ENCODE data around the gene CCDC170.
"Not testable (repeated sequence)": the region's sequence is repeated elsewhere in the genome, so short reads cannot be mapped to it uniquely, and the experiment has no call there.

The CCDC170 gene

GRCh38 chr6:151493161-151493803 lies 535 bp upstream of the CCDC170 start:
- no peak for DNase-seq (ENCODE audit: low read depth)

- DNase-seq (ENCODE audit: low read depth) = no peak
Observed at GRCh38 chr6:151494235-151494935, 568 bp downstream of the CCDC170 start.

GRCh38 chr6:151494936-151495320 lies 1.1 kb downstream of the CCDC170 start:
- DNase-seq (ENCODE audit: low read depth) = no peak

GRCh38 chr6:151495380-151495779 lies 1.6 kb downstream of the CCDC170 start:
- DNase-seq (ENCODE audit: low read depth) = no peak

GRCh38 chr6:151497905-151498304 lies 4.1 kb downstream of the CCDC170 start:
- no peak for DNase-seq (ENCODE audit: low read depth)

GRCh38 chr6:151498327-151498726 lies 4.5 kb downstream of the CCDC170 start:
- DNase-seq (ENCODE audit: low read depth) = no peak

GRCh38 chr6:151499551-151499950 lies 5.7 kb downstream of the CCDC170 start:
- no peak for DNase-seq (ENCODE audit: low read depth)

GRCh38 chr6:151501511-151502136 lies 7.8 kb downstream of the CCDC170 start:
- DNase-seq (ENCODE audit: low read depth) = no peak

- DNase-seq (ENCODE audit: low read depth) = no peak
Observed at GRCh38 chr6:151502499-151502898, 8.7 kb downstream of the CCDC170 start.

- DNase-seq (ENCODE audit: low read depth) = no peak
Observed at GRCh38 chr6:151506761-151507160, 12.9 kb downstream of the CCDC170 start.

GRCh38 chr6:151509048-151509447 lies 15.2 kb downstream of the CCDC170 start:
- no peak for DNase-seq (ENCODE audit: low read depth)

GRCh38 chr6:151512481-151512880 lies 18.7 kb downstream of the CCDC170 start:
- DNase-seq (ENCODE audit: low read depth) = no peak

GRCh38 chr6:151514000-151514730 lies 20.3 kb downstream of the CCDC170 start:
- DNase-seq (ENCODE audit: low read depth) = no peak

GRCh38 chr6:151518992-151519391 lies 25.2 kb downstream of the CCDC170 start:
- not testable (repeated sequence) for DNase-seq (ENCODE audit: low read depth)

- DNase-seq (ENCODE audit: low read depth) = no peak
Observed at GRCh38 chr6:151523034-151523433, 29.2 kb downstream of the CCDC170 start.

- no peak for DNase-seq (ENCODE audit: low read depth)
Observed at GRCh38 chr6:151524059-151524458, 30.2 kb downstream of the CCDC170 start.

GRCh38 chr6:151534576-151534975 lies 40.8 kb downstream of the CCDC170 start:
- no peak for DNase-seq (ENCODE audit: low read depth)

- no peak for DNase-seq (ENCODE audit: low read depth)
Observed at GRCh38 chr6:151535476-151536187, 41.8 kb downstream of the CCDC170 start.

GRCh38 chr6:151536188-151536479 lies 42.3 kb downstream of the CCDC170 start:
- no peak for DNase-seq (ENCODE audit: low read depth)

- no peak for DNase-seq (ENCODE audit: low read depth)
Observed at GRCh38 chr6:151537556-151537955, 43.7 kb downstream of the CCDC170 start.

GRCh38 chr6:151539506-151540268 lies 45.9 kb downstream of the CCDC170 start:
- DNase-seq (ENCODE audit: low read depth) = no peak
